A549 (cell line): ENCODE data around the gene TMEM128.

ENCODE experiments used
- POLR2AphosphoS2 ChIP-seq: conservative IDR thresholded peaks from 2 replicates; pipeline ENCODE4 v1.6.1; 2012; ENCODE audit warnings: low read length, improper control_type of control experiment, inconsistent platforms
- TF ChIP-seq, protein P1 (sequence below): fragments of >200 bp; sonication (Bioruptor Twin); formaldehyde crosslinking; IDR thresholded peaks from 3 replicates; pipeline ENCODE4 v1.5.1; 2016
- TF ChIP-seq, protein P2 (sequence below): fragments of 450-650 bp; IDR thresholded peaks from 2 replicates; pipeline ENCODE4 v1.6.1; 2014; ENCODE audit warnings: antibody characterized with exemption

DNA sequence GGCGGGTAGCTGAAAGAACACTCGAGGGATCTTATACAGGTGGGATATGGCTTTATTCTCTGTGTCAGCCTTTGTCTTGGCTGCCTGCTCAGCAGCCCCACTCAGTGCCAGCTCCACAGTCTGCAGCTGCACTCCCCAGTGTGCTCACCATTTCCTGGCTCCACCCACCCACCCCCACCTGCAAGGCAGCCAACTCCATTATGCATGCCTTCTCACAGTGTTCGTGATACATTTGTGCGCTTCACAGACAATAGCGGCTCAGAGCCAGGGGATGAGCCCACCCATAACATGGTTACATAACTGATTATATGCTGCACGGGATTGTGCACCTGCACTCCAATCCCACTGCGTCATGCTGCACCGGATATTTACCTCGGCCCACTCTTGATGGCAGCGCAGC lies 8.8 kb upstream of the TMEM128 start:
- no peak for TF ChIP-seq POLR2AphosphoS2
- TF ChIP-seq, protein P1, sequence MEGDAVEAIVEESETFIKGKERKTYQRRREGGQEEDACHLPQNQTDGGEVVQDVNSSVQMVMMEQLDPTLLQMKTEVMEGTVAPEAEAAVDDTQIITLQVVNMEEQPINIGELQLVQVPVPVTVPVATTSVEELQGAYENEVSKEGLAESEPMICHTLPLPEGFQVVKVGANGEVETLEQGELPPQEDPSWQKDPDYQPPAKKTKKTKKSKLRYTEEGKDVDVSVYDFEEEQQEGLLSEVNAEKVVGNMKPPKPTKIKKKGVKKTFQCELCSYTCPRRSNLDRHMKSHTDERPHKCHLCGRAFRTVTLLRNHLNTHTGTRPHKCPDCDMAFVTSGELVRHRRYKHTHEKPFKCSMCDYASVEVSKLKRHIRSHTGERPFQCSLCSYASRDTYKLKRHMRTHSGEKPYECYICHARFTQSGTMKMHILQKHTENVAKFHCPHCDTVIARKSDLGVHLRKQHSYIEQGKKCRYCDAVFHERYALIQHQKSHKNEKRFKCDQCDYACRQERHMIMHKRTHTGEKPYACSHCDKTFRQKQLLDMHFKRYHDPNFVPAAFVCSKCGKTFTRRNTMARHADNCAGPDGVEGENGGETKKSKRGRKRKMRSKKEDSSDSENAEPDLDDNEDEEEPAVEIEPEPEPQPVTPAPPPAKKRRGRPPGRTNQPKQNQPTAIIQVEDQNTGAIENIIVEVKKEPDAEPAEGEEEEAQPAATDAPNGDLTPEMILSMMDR: no peak
- TF ChIP-seq, protein P2, sequence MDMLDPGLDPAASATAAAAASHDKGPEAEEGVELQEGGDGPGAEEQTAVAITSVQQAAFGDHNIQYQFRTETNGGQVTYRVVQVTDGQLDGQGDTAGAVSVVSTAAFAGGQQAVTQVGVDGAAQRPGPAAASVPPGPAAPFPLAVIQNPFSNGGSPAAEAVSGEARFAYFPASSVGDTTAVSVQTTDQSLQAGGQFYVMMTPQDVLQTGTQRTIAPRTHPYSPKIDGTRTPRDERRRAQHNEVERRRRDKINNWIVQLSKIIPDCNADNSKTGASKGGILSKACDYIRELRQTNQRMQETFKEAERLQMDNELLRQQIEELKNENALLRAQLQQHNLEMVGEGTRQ: no peak
